Liver (tissue), 9 donors: ENCODE results near the gene PPFIBP2. TPM values are rescaled to one million over a fixed set of nuclear protein-coding genes. Genes with fewer than 3 reads are reported as not detected.

Experiments
- DNase-seq: peaks from one replicate; pipeline ENCODE4 v3.0.0-alpha.2; 2017; ENCODE audit warnings: low spot score
- H3K27ac ChIP-seq, 2 donors: one replicate each; pipeline ENCODE4 v1.7.0; 2013; ENCODE audit warnings: inconsistent platforms in 2 of 2, low read length in 2 of 2, control low read depth in 1 of 2, low read depth in 1 of 2, mild to moderate bottlenecking in 1 of 2
- H3K27me3 ChIP-seq, 4 donors: one replicate each; pipeline versions ENCODE4 v1.6.1 to v1.7.0; 2013; ENCODE audit warnings: low read length in 3 of 4, inconsistent platforms in 1 of 4, mild to moderate bottlenecking in 1 of 4, moderate library complexity in 1 of 4; ENCODE audit not compliant: control insufficient read depth in 4 of 4, insufficient read depth in 4 of 4
- H3K36me3 ChIP-seq, 4 donors: one replicate each; pipeline versions ENCODE4 v1.6.1 to v1.7.0; 2013; ENCODE audit warnings: low read length in 3 of 4, mild to moderate bottlenecking in 3 of 4, low read depth in 1 of 4, moderate library complexity in 1 of 4; ENCODE audit not compliant: control insufficient read depth in 4 of 4, insufficient read depth in 3 of 4
- H3K4me1 ChIP-seq, 4 donors: one replicate each; pipeline versions ENCODE4 v1.6.1 to v1.7.0; 2013; ENCODE audit warnings: low read length in 3 of 4, mild to moderate bottlenecking in 3 of 4, moderate library complexity in 1 of 4; ENCODE audit not compliant: control insufficient read depth in 4 of 4, insufficient read depth in 4 of 4
- H3K4me3 ChIP-seq, 3 donors: one replicate each; pipeline versions ENCODE4 v1.6.1 to v1.7.0; 2013; ENCODE audit warnings: low read length in 3 of 3, control low read depth in 1 of 3, low read depth in 1 of 3, mild to moderate bottlenecking in 1 of 3
- H3K9ac ChIP-seq, 2 donors: one replicate each; pipeline ENCODE4 v1.7.0; 2013; ENCODE audit warnings: low read length in 2 of 2, mild to moderate bottlenecking in 2 of 2, moderate library complexity in 2 of 2, control low read depth in 1 of 2, low read depth in 1 of 2
- H3K9me3 ChIP-seq, 4 donors: one replicate each; pipeline versions ENCODE4 v1.6.1 to v1.7.0; 2013; ENCODE audit warnings: low read length in 3 of 4; ENCODE audit not compliant: control insufficient read depth in 4 of 4
- ATF3 ChIP-seq: IDR thresholded peaks from 2 replicates; pipeline ENCODE4 v1.6.1; 2016; ENCODE audit warnings: antibody characterized with exemption
- EGR1 ChIP-seq, 2 donors: IDR thresholded peaks; 2 replicates each; pipeline ENCODE4 v1.6.1; 2016 to 2018; ENCODE audit warnings: antibody characterized with exemption in 2 of 2, low read depth in 2 of 2
- FOXA1 ChIP-seq: IDR thresholded peaks from 2 replicates; pipeline ENCODE4 v1.6.1; 2016; ENCODE audit warnings: antibody characterized with exemption
- FOXA2 ChIP-seq: IDR thresholded peaks from 2 replicates; pipeline ENCODE4 v1.6.1; 2016; ENCODE audit warnings: antibody characterized with exemption
- GABPA ChIP-seq, 2 donors: IDR thresholded peaks in 1 of 2; conservative IDR thresholded peaks in 1 of 2; 2 replicates each; pipeline ENCODE4 v1.6.1; 2016; ENCODE audit warnings: antibody characterized with exemption in 2 of 2, mild to moderate bottlenecking in 1 of 2, moderate library complexity in 1 of 2
- HNF4A ChIP-seq, 2 donors: conservative IDR thresholded peaks; 2 replicates each; pipeline ENCODE4 v1.6.1; 2016; ENCODE audit warnings: antibody characterized with exemption in 2 of 2, mild to moderate bottlenecking in 2 of 2
- HNF4G ChIP-seq: IDR thresholded peaks from 2 replicates; pipeline ENCODE4 v1.6.1; 2016; ENCODE audit warnings: antibody characterized with exemption
- JUND ChIP-seq, 2 donors: IDR thresholded peaks; 2 replicates each; pipeline ENCODE4 v1.6.1; 2016; ENCODE audit warnings: antibody characterized with exemption in 2 of 2
- NR2F2 ChIP-seq: IDR thresholded peaks from 2 replicates; pipeline ENCODE4 v1.6.1; 2016; ENCODE audit warnings: antibody characterized with exemption
- RAD21 ChIP-seq, 2 donors: IDR thresholded peaks; 2 replicates each; pipeline ENCODE4 v1.6.1; 2016; ENCODE audit warnings: antibody characterized with exemption in 2 of 2, mild to moderate bottlenecking in 2 of 2
- RXRA ChIP-seq, 2 donors: IDR thresholded peaks; 2 replicates each; pipeline ENCODE4 v1.6.1; 2017 to 2018; ENCODE audit warnings: antibody characterized with exemption in 2 of 2, mild to moderate bottlenecking in 1 of 2
- SP1 ChIP-seq: IDR thresholded peaks from 2 replicates; pipeline ENCODE4 v1.6.1; 2018; ENCODE audit warnings: antibody characterized with exemption, mild to moderate bottlenecking
- TAF1 ChIP-seq: conservative IDR thresholded peaks from 2 replicates; pipeline ENCODE4 v1.6.1; 2016; ENCODE audit warnings: antibody characterized with exemption, mild to moderate bottlenecking
- YY1 ChIP-seq: IDR thresholded peaks from 2 replicates; pipeline ENCODE4 v1.6.1; 2016; ENCODE audit warnings: antibody characterized with exemption, mild to moderate bottlenecking
- ZBTB33 ChIP-seq: IDR thresholded peaks from 2 replicates; pipeline ENCODE4 v1.6.1; 2016; ENCODE audit warnings: antibody characterized with exemption
- WGBS: extraction: QIAGEN DNeasy Blood & Tissue Kit; methylation state at CpG from one replicate; pipeline ENCODE4 v1.1.7; 2013; 5-methylcytosine and 5-hydroxymethylcytosine counted together
- polyA plus RNA-seq, 2 donors: library from polyadenylated mRNA; stranded (reverse) in 1 of 2; unstranded in 1 of 2; fragments of 200-250 nt in 1 of 2; fragments of >200 nt in 1 of 2; fragmentation: Nextera tagmentation in 1 of 2; extraction: Ambion mirVana in 1 of 2; gene quantifications; one replicate each; pipeline versions ENCODE4 v1.2.1 to v1.2.3, GENCODE V29; 2013 to 2015
- total RNA-seq, 2 donors: library from RNA; depleted of rRNA; stranded (reverse); fragments of >200 nt; gene quantifications; one replicate each; pipeline ENCODE4 v1.2.3, GENCODE V29; 2014
- TF ChIP-seq, protein P1 (sequence below): fragments of 150-350 bp; IDR thresholded peaks from 2 replicates; pipeline ENCODE4 v1.5.1; 2017; ENCODE audit warnings: improper control_type of control experiment, low read depth, low read length; ENCODE audit not compliant: missing input control
- TF ChIP-seq, protein P2 (sequence below): IDR thresholded peaks from 2 replicates; pipeline ENCODE4 v1.6.1; 2016; ENCODE audit warnings: antibody characterized with exemption, mild to moderate bottlenecking
- donor health status: healthy.
- donor health status: healthy.
- donor health status: healthy.
- donor health status: healthy.
- donor health status: healthy.

The PPFIBP2 gene
- total and polyA plus RNA-seq, 4 donors, result 19.6 to 80.0 (median 23.2) TPM

- H3K4me3 ChIP-seq, result no peak overlapping the region
- no peak for DNase-seq
- H3K36me3 ChIP-seq, result peaks cover 0 to 11% (median 7%) of the 10 kb centered on the region in 4 donors
- H3K27me3 ChIP-seq, result no peaks in the 10 kb centered on the region
- no peaks in the 10 kb centered on the region for H3K9me3 ChIP-seq
- no peak for TF ChIP-seq ZBTB33
- TF ChIP-seq, protein P1, sequence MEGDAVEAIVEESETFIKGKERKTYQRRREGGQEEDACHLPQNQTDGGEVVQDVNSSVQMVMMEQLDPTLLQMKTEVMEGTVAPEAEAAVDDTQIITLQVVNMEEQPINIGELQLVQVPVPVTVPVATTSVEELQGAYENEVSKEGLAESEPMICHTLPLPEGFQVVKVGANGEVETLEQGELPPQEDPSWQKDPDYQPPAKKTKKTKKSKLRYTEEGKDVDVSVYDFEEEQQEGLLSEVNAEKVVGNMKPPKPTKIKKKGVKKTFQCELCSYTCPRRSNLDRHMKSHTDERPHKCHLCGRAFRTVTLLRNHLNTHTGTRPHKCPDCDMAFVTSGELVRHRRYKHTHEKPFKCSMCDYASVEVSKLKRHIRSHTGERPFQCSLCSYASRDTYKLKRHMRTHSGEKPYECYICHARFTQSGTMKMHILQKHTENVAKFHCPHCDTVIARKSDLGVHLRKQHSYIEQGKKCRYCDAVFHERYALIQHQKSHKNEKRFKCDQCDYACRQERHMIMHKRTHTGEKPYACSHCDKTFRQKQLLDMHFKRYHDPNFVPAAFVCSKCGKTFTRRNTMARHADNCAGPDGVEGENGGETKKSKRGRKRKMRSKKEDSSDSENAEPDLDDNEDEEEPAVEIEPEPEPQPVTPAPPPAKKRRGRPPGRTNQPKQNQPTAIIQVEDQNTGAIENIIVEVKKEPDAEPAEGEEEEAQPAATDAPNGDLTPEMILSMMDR, result no peak
- TF ChIP-seq FOXA2, result no peak
- TF ChIP-seq GABPA (IDR thresholded peaks at IDR 0.05 in 1 of 2, conservative IDR thresholded peaks at IDR 0.05 in 1 of 2), result no peak
- no peak for TF ChIP-seq YY1
- TF ChIP-seq NR2F2, result no peak
- no peak for TF ChIP-seq JUND (IDR thresholded peaks at IDR 0.05)
- no peak for TF ChIP-seq SP1
- no peak for TF ChIP-seq HNF4G
- no peak for TF ChIP-seq ATF3
- TF ChIP-seq HNF4A (conservative IDR thresholded peaks at IDR 0.05), result no peak
- TF ChIP-seq TAF1, result no peak
- TF ChIP-seq, protein P2, sequence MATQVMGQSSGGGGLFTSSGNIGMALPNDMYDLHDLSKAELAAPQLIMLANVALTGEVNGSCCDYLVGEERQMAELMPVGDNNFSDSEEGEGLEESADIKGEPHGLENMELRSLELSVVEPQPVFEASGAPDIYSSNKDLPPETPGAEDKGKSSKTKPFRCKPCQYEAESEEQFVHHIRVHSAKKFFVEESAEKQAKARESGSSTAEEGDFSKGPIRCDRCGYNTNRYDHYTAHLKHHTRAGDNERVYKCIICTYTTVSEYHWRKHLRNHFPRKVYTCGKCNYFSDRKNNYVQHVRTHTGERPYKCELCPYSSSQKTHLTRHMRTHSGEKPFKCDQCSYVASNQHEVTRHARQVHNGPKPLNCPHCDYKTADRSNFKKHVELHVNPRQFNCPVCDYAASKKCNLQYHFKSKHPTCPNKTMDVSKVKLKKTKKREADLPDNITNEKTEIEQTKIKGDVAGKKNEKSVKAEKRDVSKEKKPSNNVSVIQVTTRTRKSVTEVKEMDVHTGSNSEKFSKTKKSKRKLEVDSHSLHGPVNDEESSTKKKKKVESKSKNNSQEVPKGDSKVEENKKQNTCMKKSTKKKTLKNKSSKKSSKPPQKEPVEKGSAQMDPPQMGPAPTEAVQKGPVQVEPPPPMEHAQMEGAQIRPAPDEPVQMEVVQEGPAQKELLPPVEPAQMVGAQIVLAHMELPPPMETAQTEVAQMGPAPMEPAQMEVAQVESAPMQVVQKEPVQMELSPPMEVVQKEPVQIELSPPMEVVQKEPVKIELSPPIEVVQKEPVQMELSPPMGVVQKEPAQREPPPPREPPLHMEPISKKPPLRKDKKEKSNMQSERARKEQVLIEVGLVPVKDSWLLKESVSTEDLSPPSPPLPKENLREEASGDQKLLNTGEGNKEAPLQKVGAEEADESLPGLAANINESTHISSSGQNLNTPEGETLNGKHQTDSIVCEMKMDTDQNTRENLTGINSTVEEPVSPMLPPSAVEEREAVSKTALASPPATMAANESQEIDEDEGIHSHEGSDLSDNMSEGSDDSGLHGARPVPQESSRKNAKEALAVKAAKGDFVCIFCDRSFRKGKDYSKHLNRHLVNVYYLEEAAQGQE, result no peak
- no peak for TF ChIP-seq EGR1 (IDR thresholded peaks at IDR 0.05; ENCODE audit: low read depth in 2 of 2)
- TF ChIP-seq RXRA (IDR thresholded peaks at IDR 0.05), result no peak
- no peak for TF ChIP-seq RAD21 (IDR thresholded peaks at IDR 0.05)
- peaks cover 8 to 21% (median 17%) of the 10 kb centered on the region in 4 donors for H3K4me1 ChIP-seq
- 92% methylated on average over 3 of the region's 3 CpGs for WGBS
- H3K27ac ChIP-seq, result peak overlapping the region in 1 of 2 donors; percentile 6
- H3K9ac ChIP-seq, result no peak overlapping the region
These were observed 96.6 kb downstream of the PPFIBP2 start for GRCh38 chr11:7610393-7610792.

GRCh38 chr11:7611411-7611810, 97.6 kb downstream of the PPFIBP2 start:
- DNase-seq, result no peak
- WGBS, result 79% methylated on average over 1 of the region's 1 CpG
- H3K9me3 ChIP-seq, result no peaks in the 10 kb centered on the region

More at GRCh38 chr11:7611411-7611810, 97.6 kb downstream of the PPFIBP2 start:
- peak overlapping the region; percentile 8 to 73 for H3K27ac ChIP-seq
- no peak overlapping the region for H3K9ac ChIP-seq
- H3K4me3 ChIP-seq, result no peak overlapping the region
- no peaks in the 10 kb centered on the region for H3K27me3 ChIP-seq
- TF ChIP-seq RXRA (IDR thresholded peaks at IDR 0.05), result no peak
- TF ChIP-seq HNF4A (conservative IDR thresholded peaks at IDR 0.05), result no peak
- TF ChIP-seq YY1, result no peak
- TF ChIP-seq FOXA2, result no peak
- TF ChIP-seq, protein P1, result no peak
- TF ChIP-seq HNF4G, result no peak
- no peak for TF ChIP-seq GABPA (IDR thresholded peaks at IDR 0.05 in 1 of 2, conservative IDR thresholded peaks at IDR 0.05 in 1 of 2)
- TF ChIP-seq ZBTB33, result no peak
- no peak for TF ChIP-seq NR2F2
- TF ChIP-seq TAF1, result no peak
- no peak for TF ChIP-seq FOXA1
- no peak for TF ChIP-seq RAD21 (IDR thresholded peaks at IDR 0.05)
- H3K36me3 ChIP-seq, result peaks cover 0 to 17% (median 11%) of the 10 kb centered on the region in 4 donors
- peaks cover 8 to 21% (median 17%) of the 10 kb centered on the region in 4 donors for H3K4me1 ChIP-seq
